ENCODE results near the gene FBXO46. TPM values are rescaled to one million over a fixed set of nuclear protein-coding genes. Genes with fewer than 3 reads are reported as not detected.

The FBXO46 gene
- total RNA-seq, 1 experiment from 2014 or later, result 40.1 TPM

GRCh38 chr19:45769821-45770191, 39.1 kb upstream of the FBXO46 start (continued):
- TF ChIP-seq CREB1 (CRISPR knock-in tag; IDR thresholded peaks at IDR 0.05) (no peak; the same call in 1 of the 2 replicates), SOX15 (CRISPR knock-in tag; IDR thresholded peaks at IDR 0.05) (no peak), USF2 (CRISPR knock-in tag; IDR thresholded peaks at IDR 0.05) (no peak), ZNF416 (CRISPR knock-in tag; IDR thresholded peaks at IDR 0.05) (peak; percentile 9; the same call in 1 of the 2 replicates), ATF2 (CRISPR knock-in tag; IDR thresholded peaks at IDR 0.05; ENCODE audit: borderline replicate concordance, low read depth) (no peak), RORB (CRISPR knock-in tag; IDR thresholded peaks at IDR 0.05) (no peak), ZNF425 (CRISPR knock-in tag; conservative IDR thresholded peaks at IDR 0.05) (no peak), ZBTB43 (CRISPR knock-in tag; IDR thresholded peaks at IDR 0.05) (no peak), MAX (CRISPR knock-in tag; IDR thresholded peaks at IDR 0.05) (no peak; the same call in 1 of the 2 replicates), ZBTB21 (CRISPR knock-in tag; IDR thresholded peaks at IDR 0.05; ENCODE audit: borderline replicate concordance) (0 out of 2 replicates have a peak, but pooled peaks have one; percentile 35), PRDM15 (CRISPR knock-in tag; IDR thresholded peaks at IDR 0.05) (no peak), USF1 (CRISPR knock-in tag; IDR thresholded peaks at IDR 0.05) (no peak), NFYB (CRISPR knock-in tag; conservative IDR thresholded peaks at IDR 0.05; ENCODE audit: low read depth) (no peak), GRHL2 (CRISPR knock-in tag; IDR thresholded peaks at IDR 0.05; ENCODE audit: insufficient replicate concordance, severe bottlenecking) (no peak), SP1 (CRISPR knock-in tag; conservative IDR thresholded peaks at IDR 0.05) (no peak), MLX (CRISPR knock-in tag; IDR thresholded peaks at IDR 0.05) (no peak), ZNF138 (CRISPR knock-in tag; conservative IDR thresholded peaks at IDR 0.05) (no peak), CREM (CRISPR knock-in tag; IDR thresholded peaks at IDR 0.05) (no peak; the same call in 1 of the 2 replicates), ATF6 (CRISPR knock-in tag; IDR thresholded peaks at IDR 0.05) (no peak), GABPB1 (CRISPR knock-in tag; IDR thresholded peaks at IDR 0.05) (no peak), ERG (CRISPR knock-in tag; IDR thresholded peaks at IDR 0.05) (no peak), NFATC4 (CRISPR knock-in tag; IDR thresholded peaks at IDR 0.05) (peak; percentile 30), GTF2I (CRISPR knock-in tag; conservative IDR thresholded peaks at IDR 0.05) (no peak), IRF1 (CRISPR knock-in tag; IDR thresholded peaks at IDR 0.05) (no peak), SMAD3 (CRISPR knock-in tag; IDR thresholded peaks at IDR 0.05; ENCODE audit: borderline replicate concordance) (peak; percentile 17; the same call in 1 of the 2 replicates)
